Ectodermal cell (in vitro differentiated cells): ENCODE measurements around the gene CABLES1.
"Not testable (repeated sequence)": the region's sequence is repeated elsewhere in the genome, so short reads cannot be mapped to it uniquely, and the experiment has no call there.

Source experiments
- H3K27ac ChIP-seq: 2 replicates; pipeline ENCODE4 v1.7.0; 2013; ENCODE audit warnings: mild to moderate bottlenecking, low read depth, low read length; ENCODE audit not compliant: insufficient read depth, poor library complexity, severe bottlenecking
- H3K27me3 ChIP-seq: 2 replicates; pipeline ENCODE4 v1.7.0; 2013; ENCODE audit warnings: mild to moderate bottlenecking, low read length; ENCODE audit not compliant: insufficient read depth, control insufficient read depth, poor library complexity, severe bottlenecking
- H3K36me3 ChIP-seq: one replicate; pipeline ENCODE4 v1.7.0; 2013; ENCODE audit warnings: low read length; ENCODE audit not compliant: control insufficient read depth, insufficient read depth
- H3K4me1 ChIP-seq: one replicate; pipeline ENCODE4 v1.7.0; 2013; ENCODE audit warnings: low read length; ENCODE audit not compliant: control insufficient read depth, insufficient read depth
- H3K4me3 ChIP-seq: 2 replicates; pipeline ENCODE4 v1.7.0; 2013; ENCODE audit warnings: low read depth, low read length, control low read depth; ENCODE audit not compliant: insufficient read depth
- H3K9me3 ChIP-seq: 2 replicates; pipeline ENCODE4 v1.7.0; 2013; ENCODE audit warnings: mild to moderate bottlenecking, low read length, moderate library complexity; ENCODE audit not compliant: control insufficient read depth
- WGBS, 2 experiments: methylation state at CpG; one replicate each; pipeline ENCODE4 v1.1.7; 2013; ENCODE audit warnings: missing lambda C conversion rate in 2 of 2; 5-methylcytosine and 5-hydroxymethylcytosine counted together

The CABLES1 gene

GRCh38 chr18:23239350-23239692, 104.0 kb downstream of the CABLES1 start:
- no peaks in the 10 kb centered on the region for H3K27me3 ChIP-seq
- H3K4me1 ChIP-seq, result no peaks in the 10 kb centered on the region
- H3K36me3 ChIP-seq, result no peaks in the 10 kb centered on the region
- WGBS, 2 experiments, result 90 to 96% methylated on average over 6 to 7 of the region's 7 CpGs
- no peaks in the 10 kb centered on the region for H3K9me3 ChIP-seq
- H3K27ac ChIP-seq, result no peak overlapping the region
- no peak overlapping the region for H3K4me3 ChIP-seq

- no peaks in the 10 kb centered on the region for H3K27me3 ChIP-seq
- no peaks in the 10 kb centered on the region for H3K9me3 ChIP-seq
- WGBS, 2 experiments, result 93 to 94% methylated on average over 9 to 10 of the region's 10 CpGs
- H3K4me1 ChIP-seq, result peaks cover 3% of the 10 kb centered on the region
- H3K4me3 ChIP-seq, result no peak overlapping the region
- no peak overlapping the region for H3K27ac ChIP-seq
- H3K36me3 ChIP-seq, result no peaks in the 10 kb centered on the region
Observed at GRCh38 chr18:23239885-23240608, 104.8 kb downstream of the CABLES1 start.

GRCh38 chr18:23240609-23240930, 105.3 kb downstream of the CABLES1 start:
- Histone ChIP-seq H3K4me3 (no peak overlapping the region), H3K9me3 (no peaks in the 10 kb centered on the region), H3K27me3 (no peaks in the 10 kb centered on the region), H3K36me3 (no peaks in the 10 kb centered on the region), H3K4me1 (peaks cover 3% of the 10 kb centered on the region), H3K27ac (no peak overlapping the region)
- WGBS, 2 experiments, result 84 to 86% methylated on average over 4 of the region's 4 CpGs

- not testable (repeated sequence) for H3K27ac ChIP-seq
Observed at GRCh38 chr18:23241833-23242496, 106.7 kb downstream of the CABLES1 start.

GRCh38 chr18:23243178-23243577, 107.9 kb downstream of the CABLES1 start:
- Histone ChIP-seq H3K4me3 (no peak overlapping the region), H3K27ac (no peak overlapping the region), H3K36me3 (no peaks in the 10 kb centered on the region), H3K4me1 (peaks cover 3% of the 10 kb centered on the region), H3K27me3 (no peaks in the 10 kb centered on the region), H3K9me3 (no peaks in the 10 kb centered on the region)
- WGBS, 2 experiments, result 73 to 80% methylated on average over 3 of the region's 3 CpGs

More at GRCh38 chr18:23241833-23242496, 106.7 kb downstream of the CABLES1 start:
- not testable (repeated sequence) for H3K4me1 ChIP-seq, H3K9me3 ChIP-seq, H3K4me3 ChIP-seq, H3K27me3 ChIP-seq, H3K36me3 ChIP-seq
- WGBS, 2 experiments, result 88 to 92% methylated on average over 11 of the region's 11 CpGs

GRCh38 chr18:23243816-23244215, 108.5 kb downstream of the CABLES1 start:
- WGBS, 2 experiments, result 94 to 96% methylated on average over 12 of the region's 12 CpGs
- Histone ChIP-seq H3K4me3 (no peak overlapping the region), H3K9me3 (no peaks in the 10 kb centered on the region), H3K36me3 (no peaks in the 10 kb centered on the region), H3K27me3 (no peaks in the 10 kb centered on the region), H3K27ac (no peak overlapping the region), H3K4me1 (peaks cover 3% of the 10 kb centered on the region)

- H3K9me3 ChIP-seq, result no peaks in the 10 kb centered on the region
- no peaks in the 10 kb centered on the region for H3K36me3 ChIP-seq
- no peak overlapping the region for H3K4me3 ChIP-seq
- no peaks in the 10 kb centered on the region for H3K27me3 ChIP-seq
- WGBS, 2 experiments, result 87 to 89% methylated on average over 12 of the region's 12 CpGs
- no peak overlapping the region for H3K27ac ChIP-seq
- peaks cover 3% of the 10 kb centered on the region for H3K4me1 ChIP-seq
Observed at GRCh38 chr18:23244401-23244800, 109.1 kb downstream of the CABLES1 start.

GRCh38 chr18:23245461-23245860, 110.2 kb downstream of the CABLES1 start:
- Histone ChIP-seq H3K27me3 (no peaks in the 10 kb centered on the region), H3K9me3 (no peaks in the 10 kb centered on the region), H3K4me3 (no peak overlapping the region), H3K36me3 (no peaks in the 10 kb centered on the region), H3K4me1 (peaks cover 3% of the 10 kb centered on the region), H3K27ac (no peak overlapping the region)
- WGBS, 2 experiments, result 92 to 96% methylated on average over 6 of the region's 6 CpGs

- WGBS, 2 experiments, result 95 to 97% methylated on average over 10 of the region's 10 CpGs
- Histone ChIP-seq H3K4me1 (peaks cover 3% of the 10 kb centered on the region), H3K27ac (no peak overlapping the region)
Observed at GRCh38 chr18:23247331-23247730, 112.0 kb downstream of the CABLES1 start.

GRCh38 chr18:23247896-23248295, 112.6 kb downstream of the CABLES1 start:
- WGBS, 2 experiments, result 96 to 97% methylated on average over 14 of the region's 14 CpGs
- H3K27me3 ChIP-seq, result no peaks in the 10 kb centered on the region
- no peak overlapping the region for H3K27ac ChIP-seq
- H3K9me3 ChIP-seq, result no peaks in the 10 kb centered on the region
- H3K4me3 ChIP-seq, result no peak overlapping the region
- H3K4me1 ChIP-seq, result peaks cover 3% of the 10 kb centered on the region
- H3K36me3 ChIP-seq, result no peaks in the 10 kb centered on the region

More at GRCh38 chr18:23247331-23247730, 112.0 kb downstream of the CABLES1 start:
- Histone ChIP-seq H3K27me3 (no peaks in the 10 kb centered on the region), H3K4me3 (no peak overlapping the region), H3K9me3 (no peaks in the 10 kb centered on the region), H3K36me3 (no peaks in the 10 kb centered on the region)
